HCT116 (cell line): ENCODE data around the gene MLLT6. TPM values are rescaled to one million over a fixed set of nuclear protein-coding genes. Genes with fewer than 3 reads are reported as not detected.

Experiments
- ATAC-seq: fragments of 200-7000 bp; cut with Tn5 transposase; 2 replicates; pipeline ENCODE4 v1.9.1; 2020; ENCODE audit warnings: mild to moderate bottlenecking, moderate library complexity
- BruUV-seq: library from RNA; stranded (reverse); fragments of 400-500 nt; replicated peaks from 2 replicates; lab custom pipeline; 2021; lab: Mats Ljungman, UMichigan
- CTCF ChIA-PET: fragments of 300-600 bp; sonication (Branson Sonifier 250); formaldehyde crosslinking; loops from one replicate; lab custom pipeline; 2021; ENCODE audit warnings: antibody characterized with exemption; lab: Charles Lee
- POLR2A ChIA-PET: fragments of 300-600, 350-600 bp; sonication (Branson Sonifier 250); formaldehyde crosslinking; loops from one replicate; lab custom pipeline; 2021; ENCODE audit warnings: antibody characterized with exemption; lab: Charles Lee
- RAD21 ChIA-PET, 2 experiments: fragments of 300-600 bp; sonication (Branson Sonifier 250); formaldehyde crosslinking; loops; one replicate each; lab custom pipeline; 2023; ENCODE audit warnings: low total read pairs in 2 of 2; ENCODE audit not compliant: uncharacterized antibody in 2 of 2, unreplicated experiment in 2 of 2, low non-redundant PET in 1 of 2; lab: Charles Lee
- DNase-seq: peaks from one replicate; pipeline ENCODE4 v3.0.0-alpha.2; 2010; ENCODE audit warnings: low read depth, low spot score
- H2AFZ ChIP-seq: fragments of 200-600 bp; shearing (Covaris generic), sonication (generic); 2 replicates; pipeline ENCODE4 v1.6.1; 2017; ENCODE audit warnings: low read depth, mixed run types, mixed read lengths, antibody characterized with exemption, low read length; ENCODE audit not compliant: poor library complexity, severe bottlenecking
- H3K27ac ChIP-seq: 2 replicates; pipeline ENCODE4 v1.5.1; 2012; ENCODE audit warnings: low read depth, low read length
- H3K27me3 ChIP-seq: fragments of 200-600 bp; sonication (generic); 2 replicates; pipeline ENCODE4 v1.6.1; 2016; ENCODE audit warnings: mixed run types, low read length, mixed read lengths; ENCODE audit not compliant: insufficient read depth
- H3K36me3 ChIP-seq, 2 experiments: fragments of 200-500 bp in 1 of 2; fragments of 200-600 bp in 1 of 2; sonication (Bioruptor generic) in 1 of 2; sonication (generic) in 1 of 2; 2 replicates each; pipeline versions ENCODE4 v1.5.1 to v1.6.1; 2014 to 2016; ENCODE audit warnings: low read length in 2 of 2, inconsistent platforms in 1 of 2, mixed read lengths in 1 of 2, mixed run types in 1 of 2; ENCODE audit not compliant: insufficient read depth in 2 of 2, control insufficient read depth in 1 of 2
- H3K4me1 ChIP-seq, 2 experiments: fragments of 200-600 bp in 1 of 2; sonication (generic) in 1 of 2; 2 replicates each; pipeline versions ENCODE4 v1.5.1 to v1.6.1; 2012 to 2017; ENCODE audit warnings: low read length in 2 of 2, inconsistent platforms in 1 of 2, mild to moderate bottlenecking in 1 of 2, mixed read lengths in 1 of 2, mixed run types in 1 of 2, moderate library complexity in 1 of 2; ENCODE audit not compliant: insufficient read depth in 2 of 2, control insufficient read depth in 1 of 2
- H3K4me2 ChIP-seq: fragments of 200-600 bp; sonication (generic); 2 replicates; pipeline ENCODE4 v1.6.1; 2017; ENCODE audit warnings: mixed run types, low read length, mixed read lengths
- H3K4me3 ChIP-seq, 2 experiments: fragments of 200-600 bp in 1 of 2; sonication (generic) in 1 of 2; replicated peaks in 1 of 2; 2 replicates each; pipeline ENCODE4 v1.5.1; 2011 to 2016; ENCODE audit warnings: low read length in 2 of 2, control low read depth in 1 of 2, low read depth in 1 of 2, mild to moderate bottlenecking in 1 of 2, mixed read lengths in 1 of 2, mixed run types in 1 of 2
- H3K79me2 ChIP-seq: fragments of 200-600 bp; sonication (generic); 2 replicates; pipeline ENCODE4 v1.6.1; 2017; ENCODE audit warnings: mild to moderate bottlenecking, mixed run types, low read length, moderate library complexity, mixed read lengths; ENCODE audit not compliant: insufficient read depth
- H3K9ac ChIP-seq: fragments of 200-600 bp; sonication (generic); 2 replicates; pipeline ENCODE4 v1.6.1; 2016; ENCODE audit warnings: low read length, mixed read lengths
- H3K9me2 ChIP-seq: fragments of 200-600 bp; sonication (generic), shearing (Covaris generic); 2 replicates; pipeline ENCODE4 v1.6.1; 2017; ENCODE audit warnings: mixed run types, mild to moderate bottlenecking, moderate library complexity; ENCODE audit not compliant: insufficient read depth
- H3K9me3 ChIP-seq, 2 experiments: fragments of 200-500 bp in 1 of 2; fragments of 200-600 bp in 1 of 2; sonication (Bioruptor generic) in 1 of 2; sonication (generic) in 1 of 2; 2 replicates each; pipeline ENCODE4 v1.6.1; 2014 to 2017; ENCODE audit warnings: low read length in 2 of 2, mixed read lengths in 2 of 2, inconsistent platforms in 1 of 2, low read depth in 1 of 2, mild to moderate bottlenecking in 1 of 2, mixed run types in 1 of 2, moderate library complexity in 1 of 2; ENCODE audit not compliant: control insufficient read depth in 1 of 2, insufficient read depth in 1 of 2
- H4K20me1 ChIP-seq: fragments of 200-600 bp; sonication (generic), shearing (Covaris generic); 2 replicates; pipeline ENCODE4 v1.6.1; 2017; ENCODE audit warnings: mixed run types, mild to moderate bottlenecking, moderate library complexity; ENCODE audit not compliant: insufficient read depth
- ATF3 ChIP-seq: IDR thresholded peaks from 2 replicates; pipeline ENCODE4 v1.6.1; 2012
- CBX3 ChIP-seq: IDR thresholded peaks from 2 replicates; pipeline ENCODE4 v1.6.1; 2012; ENCODE audit warnings: low read depth
- EGR1 ChIP-seq: IDR thresholded peaks from 2 replicates; pipeline ENCODE4 v1.6.1; 2012; ENCODE audit warnings: low read depth
- EZH2 ChIP-seq: fragments of 200-600 bp; sonication (generic); IDR thresholded peaks from 2 replicates; pipeline ENCODE4 v1.6.1; 2017; ENCODE audit warnings: antibody characterized with exemption, mixed run types
- EZH2phosphoT487 ChIP-seq: fragments of 200-600 bp; IDR thresholded peaks from 2 replicates; pipeline ENCODE4 v1.6.1; 2018; ENCODE audit warnings: antibody characterized with exemption, borderline replicate concordance
- FOSL1 ChIP-seq: IDR thresholded peaks from 2 replicates; pipeline ENCODE4 v1.6.1; 2012; ENCODE audit warnings: low read depth
- JUND ChIP-seq: IDR thresholded peaks from 2 replicates; pipeline ENCODE4 v1.6.1; 2012
- MAX ChIP-seq: IDR thresholded peaks from 2 replicates; pipeline ENCODE4 v1.6.1; 2012
- POLR2A ChIP-seq: IDR thresholded peaks from 2 replicates; pipeline ENCODE4 v1.7.0; 2011; ENCODE audit warnings: borderline replicate concordance; ENCODE audit not compliant: insufficient read depth, insufficient read length; ENCODE audit errors: extremely low read depth
- POLR2AphosphoS5 ChIP-seq: IDR thresholded peaks from 2 replicates; pipeline ENCODE4 v1.6.1; 2011; ENCODE audit warnings: mild to moderate bottlenecking, low read depth, low read length, moderate library complexity
- RAD21 ChIP-seq: IDR thresholded peaks from 2 replicates; pipeline ENCODE4 v1.6.1; 2012; ENCODE audit warnings: low read depth, mild to moderate bottlenecking
- SIN3A ChIP-seq: IDR thresholded peaks from 2 replicates; pipeline ENCODE4 v1.6.1; 2012; ENCODE audit warnings: low read depth
- SP1 ChIP-seq: IDR thresholded peaks from 2 replicates; pipeline ENCODE4 v1.6.1; 2012; ENCODE audit warnings: low read depth
- YY1 ChIP-seq: IDR thresholded peaks from 2 replicates; pipeline ENCODE4 v1.6.1; 2011; ENCODE audit warnings: low read length, low read depth, moderate library complexity, mild to moderate bottlenecking; ENCODE audit not compliant: insufficient replicate concordance; ENCODE audit errors: extremely low read depth
- ZFX ChIP-seq: fragments of 450-650 bp; IDR thresholded peaks from 2 replicates; pipeline ENCODE4 v1.6.1; 2017
- ZNF274 ChIP-seq: fragments of 200-500 bp; sonication (Bioruptor generic); IDR thresholded peaks from 2 replicates; pipeline ENCODE4 v1.6.1; 2014; ENCODE audit warnings: mild to moderate bottlenecking, low read depth, low read length, inconsistent platforms
- intact Hi-C: fragments of 100-400 bp; cut with micrococcal nuclease; formaldehyde crosslinking; loops from 2 replicates; pipeline ENCODE4 v1.10.0; 2022
- total RNA-seq: library from RNA; stranded (reverse); gene quantifications from one replicate; pipeline ENCODE4 v1.2.1, GENCODE V29; 2021; ENCODE audit not compliant: unreplicated experiment
- TF ChIP-seq, protein P1 (sequence below): IDR thresholded peaks from 2 replicates; pipeline ENCODE4 v1.6.1; 2012; ENCODE audit warnings: low read depth

MLLT6 gene
- total RNA-seq, 1 experiment from 2014 or later, result 110 TPM

GRCh38 chr17:38727736-38728135, 22.7 kb downstream of the MLLT6 start:
- ChIA-PET RAD21 (no interaction called here), POLR2A (no interaction called here), CTCF (interaction anchor here (1.0 kb wide), 1 partner anchor 9 kb away, joined by 4 read pairs; no protein-coding TSS in a partner anchor)
- peaks cover 11 to 27% of the 10 kb centered on the region in 2 experiments; a peak in 3 of 4 replicates for H3K4me1 ChIP-seq
- H3K9ac ChIP-seq, result no peak overlapping the region
- BruUV-seq, result no TSS peak
- no peak for TF ChIP-seq ZNF274
- TF ChIP-seq RAD21, result no peak
- no peak for TF ChIP-seq ZFX
- TF ChIP-seq EGR1, result no peak
- TF ChIP-seq SP1, result no peak
- TF ChIP-seq YY1, result no peak
- TF ChIP-seq MAX, result no peak
- TF ChIP-seq ATF3, result no peak
- no peak for TF ChIP-seq POLR2A
- no peak for TF ChIP-seq EZH2phosphoT487
- no peak for TF ChIP-seq CBX3
- TF ChIP-seq SIN3A, result no peak
- TF ChIP-seq EZH2, result no peak
- TF ChIP-seq FOSL1, result no peak
- TF ChIP-seq, protein P1, sequence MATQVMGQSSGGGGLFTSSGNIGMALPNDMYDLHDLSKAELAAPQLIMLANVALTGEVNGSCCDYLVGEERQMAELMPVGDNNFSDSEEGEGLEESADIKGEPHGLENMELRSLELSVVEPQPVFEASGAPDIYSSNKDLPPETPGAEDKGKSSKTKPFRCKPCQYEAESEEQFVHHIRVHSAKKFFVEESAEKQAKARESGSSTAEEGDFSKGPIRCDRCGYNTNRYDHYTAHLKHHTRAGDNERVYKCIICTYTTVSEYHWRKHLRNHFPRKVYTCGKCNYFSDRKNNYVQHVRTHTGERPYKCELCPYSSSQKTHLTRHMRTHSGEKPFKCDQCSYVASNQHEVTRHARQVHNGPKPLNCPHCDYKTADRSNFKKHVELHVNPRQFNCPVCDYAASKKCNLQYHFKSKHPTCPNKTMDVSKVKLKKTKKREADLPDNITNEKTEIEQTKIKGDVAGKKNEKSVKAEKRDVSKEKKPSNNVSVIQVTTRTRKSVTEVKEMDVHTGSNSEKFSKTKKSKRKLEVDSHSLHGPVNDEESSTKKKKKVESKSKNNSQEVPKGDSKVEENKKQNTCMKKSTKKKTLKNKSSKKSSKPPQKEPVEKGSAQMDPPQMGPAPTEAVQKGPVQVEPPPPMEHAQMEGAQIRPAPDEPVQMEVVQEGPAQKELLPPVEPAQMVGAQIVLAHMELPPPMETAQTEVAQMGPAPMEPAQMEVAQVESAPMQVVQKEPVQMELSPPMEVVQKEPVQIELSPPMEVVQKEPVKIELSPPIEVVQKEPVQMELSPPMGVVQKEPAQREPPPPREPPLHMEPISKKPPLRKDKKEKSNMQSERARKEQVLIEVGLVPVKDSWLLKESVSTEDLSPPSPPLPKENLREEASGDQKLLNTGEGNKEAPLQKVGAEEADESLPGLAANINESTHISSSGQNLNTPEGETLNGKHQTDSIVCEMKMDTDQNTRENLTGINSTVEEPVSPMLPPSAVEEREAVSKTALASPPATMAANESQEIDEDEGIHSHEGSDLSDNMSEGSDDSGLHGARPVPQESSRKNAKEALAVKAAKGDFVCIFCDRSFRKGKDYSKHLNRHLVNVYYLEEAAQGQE, result no peak
- TF ChIP-seq POLR2AphosphoS5, result no peak
- no peak for TF ChIP-seq JUND
- peaks cover 5 to 9% of the 10 kb centered on the region in 2 experiments; a peak in 3 of 4 replicates for H3K36me3 ChIP-seq
- H3K79me2 ChIP-seq, result peaks cover 25% of the 10 kb centered on the region
- H4K20me1 ChIP-seq, result no peaks in the 10 kb centered on the region
- ATAC-seq (no peak), DNase-seq (no peak)
- no peaks in the 10 kb centered on the region for H3K27me3 ChIP-seq
- no peak overlapping the region for H2AFZ ChIP-seq
- no peaks in the 10 kb centered on the region for H3K9me3 ChIP-seq
- no peak overlapping the region for H3K4me2 ChIP-seq
- no peak overlapping the region for H3K27ac ChIP-seq
- H3K4me3 ChIP-seq, result no peak overlapping the region
- intact Hi-C loops, result no loop called here
- no peaks in the 10 kb centered on the region for H3K9me2 ChIP-seq
